ENCODE results near the gene ADAM22. TPM values are rescaled to one million over a fixed set of nuclear protein-coding genes. Genes with fewer than 3 reads are reported as not detected.

Gene ADAM22
- total RNA-seq, 1 donor from 2014 or later: 1.9 TPM

GRCh38 chr7:88226886-88227516 lies 292.9 kb downstream of the ADAM22 start:
- intact Hi-C loops (cut with micrococcal nuclease): no loop called here
- H3K9me3 ChIP-seq (replicated peaks): peaks cover 15% of the 10 kb centered on the region
- H3K27me3 ChIP-seq (ENCODE audit: low read depth): no peaks in the 10 kb centered on the region
- DNase-seq: no peak
- no peak for TF ChIP-seq CTCF (IDR thresholded peaks at IDR 0.05; ENCODE audit: borderline replicate concordance)
- no peaks in the 10 kb centered on the region for H3K36me3 ChIP-seq
- no peak overlapping the region for H3K4me3 ChIP-seq
- no peak overlapping the region for H3K27ac ChIP-seq (replicated peaks)
- no peaks in the 10 kb centered on the region for H3K4me1 ChIP-seq

- no peak for TF ChIP-seq CTCF (IDR thresholded peaks at IDR 0.05; ENCODE audit: borderline replicate concordance)
- DNase-seq: no peak
- intact Hi-C loops (cut with micrococcal nuclease): no loop called here
Observed at GRCh38 chr7:88229302-88229995, 295.4 kb downstream of the ADAM22 start.

GRCh38 chr7:88230646-88231045 lies 296.6 kb downstream of the ADAM22 start:
- Histone ChIP-seq H3K27me3 (ENCODE audit: low read depth) (no peaks in the 10 kb centered on the region), H3K36me3 (no peaks in the 10 kb centered on the region), H3K4me3 (no peak overlapping the region), H3K4me1 (no peaks in the 10 kb centered on the region), H3K9me3 (replicated peaks) (peaks cover 15% of the 10 kb centered on the region), H3K27ac (replicated peaks) (no peak overlapping the region)
- intact Hi-C loops (cut with micrococcal nuclease): no loop called here
- DNase-seq: no peak
- no peak for TF ChIP-seq CTCF (IDR thresholded peaks at IDR 0.05; ENCODE audit: borderline replicate concordance)

More at GRCh38 chr7:88229302-88229995, 295.4 kb downstream of the ADAM22 start:
- Histone ChIP-seq H3K27ac (replicated peaks) (no peak overlapping the region), H3K36me3 (no peaks in the 10 kb centered on the region), H3K4me3 (no peak overlapping the region), H3K27me3 (ENCODE audit: low read depth) (no peaks in the 10 kb centered on the region), H3K4me1 (no peaks in the 10 kb centered on the region), H3K9me3 (replicated peaks) (peaks cover 15% of the 10 kb centered on the region)

- H3K36me3 ChIP-seq: no peaks in the 10 kb centered on the region
- intact Hi-C loops (cut with micrococcal nuclease): no loop called here
Observed at GRCh38 chr7:88233828-88234227, 299.8 kb downstream of the ADAM22 start.

GRCh38 chr7:88239852-88240251 lies 305.8 kb downstream of the ADAM22 start:
- Histone ChIP-seq H3K27ac (replicated peaks) (no peak overlapping the region), H3K36me3 (no peaks in the 10 kb centered on the region), H3K9me3 (replicated peaks) (no peaks in the 10 kb centered on the region), H3K4me1 (peaks cover 5% of the 10 kb centered on the region), H3K4me3 (no peak overlapping the region), H3K27me3 (ENCODE audit: low read depth) (no peaks in the 10 kb centered on the region)
- DNase-seq: no peak
- TF ChIP-seq CTCF (IDR thresholded peaks at IDR 0.05; ENCODE audit: borderline replicate concordance): no peak
- intact Hi-C loops (cut with micrococcal nuclease): loop anchor here (5.0 kb wide), 1 partner anchor 117 kb away; no protein-coding TSS in a partner anchor

More at GRCh38 chr7:88233828-88234227, 299.8 kb downstream of the ADAM22 start:
- DNase-seq: no peak
- no peak overlapping the region for H3K27ac ChIP-seq (replicated peaks)
- no peaks in the 10 kb centered on the region for H3K4me1 ChIP-seq
- no peak overlapping the region for H3K4me3 ChIP-seq
- no peak for TF ChIP-seq CTCF (IDR thresholded peaks at IDR 0.05; ENCODE audit: borderline replicate concordance)
- H3K9me3 ChIP-seq (replicated peaks): peaks cover 7% of the 10 kb centered on the region
- H3K27me3 ChIP-seq (ENCODE audit: low read depth): no peaks in the 10 kb centered on the region

Data from left ventricle myocardium inferior (tissue), 1 donor.